HG03558 (cell line): ENCODE measurements around the gene DRAXIN.

ENCODE experiments used
- ATAC-seq: cut with Tn5 transposase; IDR thresholded peaks from one replicate; pipeline ENCODE4 v1.9.1; 2021; ENCODE audit warnings: moderate number of reproducible peaks; ENCODE audit not compliant: unreplicated experiment; ENCODE audit errors: extremely low read depth

Gene DRAXIN

DNA sequence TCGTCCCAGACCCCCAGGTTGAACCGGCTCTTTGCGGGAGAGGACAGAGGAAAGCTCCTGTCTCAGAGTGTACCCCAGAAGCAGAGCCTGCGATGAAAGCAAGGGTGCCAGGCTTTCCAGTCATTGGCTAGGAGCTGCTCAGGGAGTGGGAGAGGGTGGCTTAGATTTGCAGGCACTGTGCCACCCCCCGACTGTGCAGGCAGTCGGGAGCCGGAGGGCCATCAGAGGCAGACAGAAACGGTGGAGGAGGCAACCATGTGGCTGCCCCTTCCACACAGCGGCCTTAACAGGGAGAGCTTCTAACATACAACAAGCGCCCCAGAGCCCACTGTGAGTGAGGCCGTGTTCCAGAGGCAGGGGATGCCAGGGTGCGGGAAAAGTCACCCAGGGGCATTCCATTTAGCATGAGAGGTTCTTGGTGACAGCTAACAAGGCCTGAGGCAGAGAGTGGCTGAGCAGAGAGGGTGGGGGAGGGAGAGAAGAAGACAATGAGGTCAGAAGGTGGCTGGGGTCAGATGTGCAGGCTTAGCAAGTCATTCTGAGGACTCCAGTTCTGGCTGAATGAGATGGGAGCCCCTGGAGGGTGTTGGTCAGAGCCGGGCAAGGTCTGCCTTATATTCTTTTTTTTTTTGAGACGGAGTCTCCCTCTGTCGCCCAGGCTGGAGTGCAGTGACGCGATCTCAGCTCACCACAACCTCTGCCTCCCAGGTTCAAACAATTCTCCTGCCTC, 61.0 kb downstream of the DRAXIN start:
- no peak for ATAC-seq

DNA sequence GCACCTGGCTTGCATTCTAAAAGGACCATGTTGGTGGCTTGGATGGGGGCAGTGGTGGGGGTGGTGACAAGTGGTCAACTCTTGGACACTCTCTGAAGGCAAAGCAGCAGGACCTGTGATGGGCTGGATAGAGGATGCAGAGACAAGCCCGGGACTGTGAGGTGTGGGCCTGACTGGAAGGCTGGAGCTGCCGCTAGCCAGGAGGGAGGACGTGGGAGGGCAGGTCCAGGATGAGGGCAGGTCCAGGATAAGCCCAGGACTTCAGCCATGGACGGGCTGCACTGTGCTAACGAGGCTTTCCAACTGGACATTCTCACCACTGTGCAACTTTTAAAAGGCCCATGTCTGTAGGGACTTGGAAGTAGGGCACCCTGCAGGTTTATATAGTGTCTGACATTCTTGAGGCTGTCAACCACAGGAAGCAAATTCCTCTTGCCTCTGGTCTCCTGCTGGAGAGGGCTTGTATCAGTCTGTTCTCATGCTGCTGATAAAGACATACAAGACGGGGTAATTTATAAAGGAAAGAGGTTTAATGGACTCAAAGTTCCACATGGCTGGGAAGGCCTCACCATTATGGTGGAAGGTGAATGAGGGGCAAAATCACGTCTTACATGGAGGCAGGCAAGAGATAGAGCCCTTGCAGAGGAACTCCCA, 62.2 kb downstream of the DRAXIN start:
- ATAC-seq = no peak

DNA sequence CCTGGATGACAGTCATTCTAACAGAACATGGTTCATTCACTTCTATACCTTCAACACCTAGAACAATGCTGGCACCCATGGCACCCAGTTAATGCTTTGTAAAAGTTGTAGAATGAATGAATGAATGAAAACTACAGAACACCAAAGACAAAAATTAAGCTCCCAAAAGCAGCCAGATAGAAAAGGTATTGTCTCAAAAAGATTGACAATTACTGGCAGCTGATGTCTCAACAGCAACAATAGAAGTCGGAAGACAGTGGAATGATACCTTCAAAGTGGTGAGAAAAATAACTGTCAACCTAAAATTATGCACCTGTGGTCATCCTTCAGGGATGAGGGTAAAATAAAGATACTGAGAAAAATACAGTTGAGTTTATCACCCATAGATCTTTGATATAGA, 65.5 kb downstream of the DRAXIN start:
- no peak for ATAC-seq

DNA sequence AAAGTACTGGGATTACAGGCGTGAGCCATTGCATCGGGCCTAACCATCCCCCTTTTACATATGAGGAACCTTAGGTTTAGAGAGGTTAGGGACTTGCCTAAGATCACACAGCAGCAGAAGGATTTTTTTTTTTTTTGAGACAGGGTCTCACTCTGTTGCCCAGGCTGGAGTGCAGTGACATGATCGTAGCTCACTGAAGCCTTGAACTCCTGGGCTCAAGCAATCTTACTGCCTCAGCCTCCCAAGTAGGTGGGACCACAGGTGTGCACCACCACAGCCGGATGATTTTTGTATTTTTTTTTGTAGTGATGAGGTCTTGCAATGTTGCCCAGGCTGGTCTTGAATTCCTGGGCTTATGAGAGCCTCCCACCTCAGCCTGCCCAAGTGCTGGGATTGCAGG, 68.3 kb downstream of the DRAXIN start:
- no peak for ATAC-seq

DNA sequence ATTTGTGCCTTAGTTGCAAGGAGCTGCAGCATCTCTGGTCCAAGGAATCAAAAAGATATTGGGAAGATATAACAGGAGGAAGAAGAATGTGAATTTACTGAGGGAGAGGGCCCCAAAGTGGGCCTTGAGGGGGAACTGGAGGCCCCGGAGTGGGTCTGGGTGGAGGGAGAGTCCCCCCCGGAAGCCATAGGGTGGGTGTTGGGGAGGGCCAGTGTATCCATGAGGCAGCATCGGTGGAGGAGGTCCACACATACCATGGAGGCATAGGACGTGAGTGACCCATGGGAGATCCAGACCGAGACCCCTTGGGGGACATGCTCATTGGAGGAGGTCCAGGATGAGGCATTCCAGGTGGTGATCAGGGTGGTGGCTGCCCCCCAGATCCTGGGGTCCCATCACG, 69.8 kb downstream of the DRAXIN start:
- no peak for ATAC-seq

DNA sequence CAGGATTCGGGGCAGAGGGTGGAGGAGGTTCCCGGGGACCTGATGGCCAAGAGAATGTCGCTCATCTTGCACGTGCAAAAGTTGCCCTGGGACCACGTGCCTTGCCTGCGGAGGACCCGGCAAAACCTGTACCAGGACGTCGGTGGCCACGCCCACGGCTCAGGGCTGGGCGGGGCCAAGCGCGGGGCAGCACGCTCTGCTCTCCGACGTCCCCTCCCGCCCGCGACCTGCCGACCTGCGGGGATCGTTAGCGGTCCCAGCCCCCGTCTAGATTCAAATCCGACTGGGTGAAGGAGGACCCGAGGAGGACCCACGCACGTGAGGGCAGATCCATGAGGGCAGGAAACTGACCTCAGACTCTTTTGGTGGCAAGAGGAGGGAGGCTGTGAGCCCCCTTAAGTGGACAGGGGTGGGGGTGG, 70.5 kb downstream of the DRAXIN start, which contains the start of gene C1orf167:
Gene C1orf167, plus strand, starts transcription at position 206 of the 419 bp plus-strand sequence. CDS start 2,208 bp downstream, outside the sequence.
- ATAC-seq = no peak

DNA sequence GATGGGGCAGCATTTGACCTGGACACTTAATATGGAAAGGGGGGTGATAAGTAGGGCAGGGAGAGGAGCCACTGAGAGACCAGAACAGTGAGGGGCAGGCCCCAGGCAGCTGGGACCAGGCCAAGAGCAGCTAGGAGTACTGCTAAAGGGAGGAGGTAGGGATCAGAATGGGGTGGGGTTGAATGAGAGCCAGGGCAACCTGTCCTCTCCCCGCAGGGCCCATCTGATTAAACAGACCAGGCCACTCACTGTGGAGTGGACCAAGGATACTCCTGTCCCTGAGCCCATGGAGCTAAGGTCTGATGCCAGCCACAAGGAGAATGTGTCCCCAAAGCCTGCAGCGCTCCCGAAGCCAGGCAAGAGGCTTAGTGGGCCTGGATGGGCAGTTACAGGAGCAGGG, 72.6 kb downstream of the DRAXIN start:
- ATAC-seq = no peak

DNA sequence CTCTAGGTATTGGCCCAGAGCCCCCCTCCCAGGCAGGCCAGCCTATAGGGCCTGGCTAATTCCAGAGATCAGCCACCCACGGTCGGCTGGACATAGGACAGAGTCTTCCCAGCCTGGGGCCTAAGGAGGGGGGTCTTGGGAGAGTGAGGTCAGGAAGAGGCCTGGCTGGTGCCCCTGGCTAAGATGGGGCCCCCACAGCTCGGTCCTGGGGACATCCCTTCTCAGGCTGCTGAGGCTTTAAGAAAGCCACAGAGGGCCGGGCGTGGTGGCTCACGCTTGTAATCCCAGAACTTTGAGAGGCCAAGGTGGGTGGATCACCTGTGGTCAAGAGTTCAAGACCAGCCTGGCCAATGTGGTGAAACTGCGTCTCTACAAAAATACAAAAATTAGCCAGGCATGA, 73.0 kb downstream of the DRAXIN start:
- ATAC-seq = no peak

DNA sequence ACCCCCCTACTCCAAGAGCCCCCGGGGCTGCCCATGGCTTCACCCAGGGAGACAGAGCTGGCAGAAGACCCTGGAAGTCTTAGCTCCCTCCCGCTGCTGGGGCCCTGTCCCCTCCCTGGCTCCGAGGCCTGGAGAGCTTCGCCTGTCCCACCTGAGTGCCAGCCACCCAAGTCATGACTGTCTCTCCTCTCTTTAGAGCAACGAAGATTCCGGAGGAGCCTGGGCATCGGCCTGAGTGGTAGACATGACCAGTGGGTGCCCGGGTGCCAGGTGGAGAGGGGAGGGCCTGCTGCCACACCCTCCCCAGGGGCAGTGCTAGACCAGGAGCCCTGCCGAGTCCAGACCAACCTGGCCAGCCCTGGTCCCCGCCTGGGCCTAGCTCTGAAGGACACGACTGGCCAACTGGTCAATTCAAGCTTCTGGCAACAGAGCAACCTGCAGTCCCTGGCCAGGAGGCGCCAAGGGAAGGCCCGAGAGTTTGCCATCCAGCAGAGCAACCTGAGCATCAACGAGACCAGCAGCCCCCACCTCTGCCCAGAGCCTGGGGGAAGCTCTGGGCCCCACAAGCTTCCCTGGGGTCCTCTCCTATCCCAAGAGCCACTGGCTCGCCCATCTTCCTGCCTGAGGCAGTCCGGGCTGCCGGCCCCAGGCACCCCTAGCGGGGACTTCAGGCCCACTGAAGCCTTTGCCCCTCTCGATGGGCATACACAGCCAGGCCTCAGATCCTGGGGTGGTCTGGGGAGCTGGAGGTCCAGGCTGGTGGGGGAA, 74.3 kb downstream of the DRAXIN start:
- ATAC-seq = no peak

DNA sequence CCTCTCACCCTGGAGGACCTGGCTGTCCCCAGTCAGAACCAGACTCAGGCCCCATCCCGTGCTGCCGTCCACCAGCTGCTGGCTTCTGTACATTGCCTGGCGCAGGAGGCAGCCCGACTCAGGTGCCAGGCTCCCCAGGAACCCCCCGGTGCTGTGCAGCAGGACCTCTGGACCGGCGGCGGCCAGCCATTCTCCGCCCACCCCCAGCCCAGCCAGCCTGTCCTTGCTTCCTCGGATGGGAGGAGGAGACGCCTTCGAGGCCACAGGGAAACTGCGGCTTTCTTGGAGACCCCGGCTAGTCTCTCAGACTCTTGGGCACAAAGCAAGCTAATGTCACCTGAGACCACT, 74.9 kb downstream of the DRAXIN start:
- no peak for ATAC-seq

DNA sequence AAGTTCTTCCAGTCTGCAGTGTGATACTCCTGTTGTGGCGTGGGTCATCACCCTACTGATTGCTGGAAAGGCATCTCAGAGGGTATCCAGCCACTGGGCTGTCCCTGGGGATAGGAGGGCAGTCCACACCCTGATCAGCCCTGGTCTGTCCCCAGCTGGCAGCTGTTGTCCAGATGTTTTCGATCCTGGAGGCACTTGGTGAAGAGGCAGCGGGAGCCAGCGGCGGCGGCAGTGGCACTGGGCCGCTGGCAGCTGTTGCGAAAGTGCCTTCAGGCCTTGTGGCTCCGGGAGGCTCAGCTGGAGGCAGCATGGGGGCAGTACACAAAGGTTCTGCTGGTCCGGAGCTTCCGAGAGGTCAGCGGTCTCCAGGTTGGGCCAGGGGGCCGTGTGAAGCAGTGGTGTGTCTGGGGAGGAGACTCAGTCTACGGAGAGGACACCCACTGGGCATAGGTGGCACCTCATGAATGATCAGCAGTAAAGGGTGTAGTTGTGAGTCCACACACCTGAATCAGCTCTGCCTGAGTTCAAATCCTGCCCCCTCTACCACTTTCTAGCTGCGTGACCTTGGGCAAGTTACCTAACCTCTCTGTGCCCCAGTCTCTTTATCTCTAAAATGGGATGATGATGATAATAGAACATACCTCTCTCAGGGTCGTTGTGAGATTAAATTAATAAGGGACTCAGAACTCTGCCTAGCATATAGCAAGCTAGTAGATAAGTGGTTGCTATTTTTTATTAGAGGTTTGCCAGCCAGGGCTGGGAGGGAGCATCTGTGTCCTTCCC, 76.6 kb downstream of the DRAXIN start:
- no peak for ATAC-seq

DNA sequence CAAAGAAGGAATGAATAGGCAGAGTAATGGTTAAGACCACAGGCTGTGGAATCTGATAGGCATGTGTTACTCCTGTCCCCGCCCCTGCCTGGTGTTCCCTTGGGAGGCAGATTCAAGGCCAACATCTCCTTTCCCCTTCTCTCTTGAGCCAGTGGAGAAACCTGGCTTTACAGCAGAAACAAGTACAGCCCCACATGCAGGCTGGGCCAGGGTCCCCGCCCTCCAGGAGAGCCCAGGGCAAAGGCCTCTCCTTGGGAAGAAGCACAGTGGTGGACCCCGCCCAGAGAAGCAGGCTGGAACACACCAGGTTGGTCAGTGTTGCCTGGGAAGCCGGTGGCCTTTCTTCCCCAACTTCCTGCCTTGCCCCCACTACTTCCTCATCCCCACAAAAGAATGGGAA, 77.3 kb downstream of the DRAXIN start:
- ATAC-seq = no peak

DNA sequence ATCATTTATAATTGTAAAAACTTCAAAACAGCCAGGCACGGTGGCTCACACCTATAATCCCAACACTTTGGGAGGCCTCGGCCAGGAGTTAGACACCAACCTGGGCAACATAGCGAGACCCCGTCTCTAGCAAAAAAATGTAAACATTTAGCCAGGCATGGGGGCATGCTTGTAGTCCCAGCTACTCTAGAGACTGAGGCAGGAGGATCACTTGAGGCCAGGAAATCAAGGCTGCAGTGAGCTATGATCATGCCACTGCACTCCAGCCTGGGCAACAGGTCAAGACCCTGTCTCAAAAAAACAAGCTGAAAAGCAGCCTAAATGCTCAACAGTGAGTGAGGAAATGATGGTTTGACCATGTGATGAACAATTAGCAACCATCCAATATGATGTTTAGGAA, 77.8 kb downstream of the DRAXIN start:
- no peak for ATAC-seq

DNA sequence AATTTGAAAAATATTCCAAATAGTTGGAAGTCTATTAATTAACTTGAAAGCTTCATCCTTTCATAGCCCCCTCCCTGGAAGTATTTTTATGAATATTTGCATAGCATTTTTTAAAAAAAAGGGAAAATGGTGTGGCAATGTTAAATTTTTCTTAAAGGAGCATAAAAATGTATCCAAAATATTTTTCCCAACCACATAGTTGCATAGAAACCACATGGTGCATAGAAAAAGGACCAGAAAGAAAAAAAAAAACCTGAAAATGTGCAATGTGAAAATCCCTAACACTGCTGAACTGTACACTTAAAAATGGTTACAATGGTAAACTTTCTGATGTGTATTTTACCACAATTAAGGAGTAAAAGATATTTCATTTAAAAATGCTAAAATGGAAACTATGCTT, 78.5 kb downstream of the DRAXIN start:
- no peak for ATAC-seq

DNA sequence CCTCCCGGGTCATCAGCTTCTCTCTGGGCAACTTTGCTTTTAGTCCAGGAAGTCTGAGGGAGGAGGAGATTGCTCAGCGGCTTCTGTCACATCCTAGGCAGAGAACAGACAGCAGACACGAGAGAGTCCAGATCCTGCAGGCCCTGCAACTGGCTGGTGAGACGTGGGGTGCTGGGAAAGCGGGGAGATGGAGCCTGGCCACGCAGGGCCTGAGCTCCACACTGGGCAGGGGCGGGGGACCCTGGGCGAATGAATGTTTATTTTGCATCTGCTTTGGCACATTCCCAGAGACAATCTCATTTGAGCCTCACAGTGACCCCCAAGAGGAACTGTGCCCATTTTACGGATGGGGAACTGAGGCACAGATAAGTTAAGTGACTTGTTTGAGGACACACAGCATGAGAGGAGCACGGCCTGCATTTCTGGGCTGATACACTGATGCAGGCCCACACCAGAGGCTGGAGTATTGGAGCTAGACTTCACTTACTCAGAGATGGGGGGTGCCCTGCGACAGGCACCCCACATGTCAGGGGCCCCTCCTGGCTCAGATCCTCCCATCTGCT, 80.1 kb downstream of the DRAXIN start:
- no peak for ATAC-seq

DNA sequence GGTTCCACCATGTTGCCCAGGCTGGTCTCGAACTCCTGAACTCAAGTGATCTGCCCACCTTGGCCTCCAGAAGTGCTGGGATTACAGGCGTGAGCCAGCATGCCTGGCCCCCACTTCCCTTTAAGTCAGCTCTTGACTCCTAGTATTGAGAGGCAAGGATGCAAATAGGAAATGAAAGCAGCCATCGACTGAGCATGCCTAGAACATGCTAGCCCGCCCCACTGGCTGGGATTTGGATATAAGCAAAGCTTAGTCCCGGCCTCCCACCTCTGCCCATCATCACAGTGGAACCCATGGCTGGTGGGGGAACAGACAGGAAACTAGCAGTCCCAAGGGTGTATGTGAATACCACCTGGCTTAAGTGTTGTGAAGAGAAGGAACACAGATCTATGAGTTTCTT, 80.9 kb downstream of the DRAXIN start:
- ATAC-seq = no peak

DNA sequence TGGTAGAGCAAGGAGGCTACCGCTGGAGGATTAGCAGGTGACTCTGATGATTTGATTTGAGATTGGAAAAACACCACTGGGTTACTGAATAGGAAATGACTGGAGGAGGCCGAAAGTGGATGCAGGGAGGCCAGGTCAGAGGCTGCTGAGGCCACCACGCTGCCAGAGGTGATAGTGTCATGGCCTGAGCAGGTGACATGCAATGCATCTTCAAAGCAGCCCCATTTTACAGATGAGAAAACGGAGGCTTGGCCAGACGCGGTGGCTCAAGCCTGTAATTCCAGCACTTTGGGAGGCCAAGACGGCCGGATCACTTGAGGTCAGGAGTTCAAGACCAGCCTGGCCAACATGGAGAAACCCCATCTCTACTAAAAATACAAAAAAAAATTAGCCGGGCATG, 83.2 kb downstream of the DRAXIN start:
- ATAC-seq = no peak
